NCI-H128 (cell line): ENCODE measurements around the gene SHLD1.
"Not testable (repeated sequence)": the region's sequence is repeated elsewhere in the genome, so short reads cannot be mapped to it uniquely, and the experiment has no call there.

Source experiments
- DNase-seq: peaks from one replicate; lab custom pipeline; 2025; ENCODE audit not compliant: unreplicated experiment; lab: John Stamatoyannopoulos, UW

SHLD1 gene, protein sequence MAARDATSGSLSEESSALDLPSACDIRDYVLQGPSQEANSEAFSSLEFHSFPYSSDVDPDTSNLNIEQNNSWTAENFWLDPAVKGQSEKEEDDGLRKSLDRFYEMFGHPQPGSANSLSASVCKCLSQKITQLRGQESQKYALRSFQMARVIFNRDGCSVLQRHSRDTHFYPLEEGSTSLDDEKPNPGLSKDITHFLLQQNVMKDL

DNA sequence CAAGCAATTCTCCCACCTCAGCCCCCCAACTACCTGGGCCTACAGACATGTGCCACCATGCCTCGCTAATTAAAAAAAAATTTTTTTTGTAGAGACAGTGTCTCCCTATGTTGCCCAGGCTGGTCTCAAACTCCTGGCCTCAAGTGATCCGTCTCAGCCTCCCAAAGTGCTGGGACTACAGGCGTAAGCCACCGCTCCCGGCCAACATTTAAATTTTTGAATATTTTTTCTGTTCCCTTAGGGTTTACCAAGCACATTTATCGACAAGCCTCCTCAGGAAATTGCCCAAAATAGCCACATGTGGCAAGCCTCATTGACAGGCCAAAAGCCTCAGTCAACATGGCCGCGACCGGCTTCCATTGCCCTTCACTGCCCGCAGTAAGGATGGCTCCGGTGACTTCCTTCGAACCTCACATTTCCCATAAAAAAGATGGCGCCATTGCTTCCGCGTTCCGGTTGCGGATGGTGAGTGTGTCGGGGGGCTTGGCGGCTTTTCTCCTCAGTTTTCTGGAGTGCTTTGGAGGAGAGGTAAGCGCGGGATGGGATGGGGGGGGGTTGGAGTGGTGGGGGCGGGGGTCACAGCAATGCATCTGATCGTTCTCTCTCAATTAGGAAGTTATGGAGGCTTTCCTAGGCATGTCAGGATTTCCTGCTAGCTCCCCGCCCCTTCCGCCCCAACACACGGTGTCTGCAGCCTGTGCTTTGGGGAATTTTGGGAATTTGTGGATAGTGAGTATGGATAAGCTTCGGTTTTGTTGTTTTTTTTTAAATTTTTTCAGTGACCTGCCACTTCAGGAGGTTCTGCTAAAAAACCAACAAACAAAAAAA, at the start of gene SHLD1:
TSS of gene SHLD1 (plus strand) at position 450 of the 828 bp plus-strand sequence. CDS start 22,465 bp downstream, outside the sequence.
- peak; percentile 53 for DNase-seq

- not testable (repeated sequence) for DNase-seq
These were observed 47.9 kb upstream of the SHLD1 start for GRCh38 chr20:5702339-5702738.

DNA sequence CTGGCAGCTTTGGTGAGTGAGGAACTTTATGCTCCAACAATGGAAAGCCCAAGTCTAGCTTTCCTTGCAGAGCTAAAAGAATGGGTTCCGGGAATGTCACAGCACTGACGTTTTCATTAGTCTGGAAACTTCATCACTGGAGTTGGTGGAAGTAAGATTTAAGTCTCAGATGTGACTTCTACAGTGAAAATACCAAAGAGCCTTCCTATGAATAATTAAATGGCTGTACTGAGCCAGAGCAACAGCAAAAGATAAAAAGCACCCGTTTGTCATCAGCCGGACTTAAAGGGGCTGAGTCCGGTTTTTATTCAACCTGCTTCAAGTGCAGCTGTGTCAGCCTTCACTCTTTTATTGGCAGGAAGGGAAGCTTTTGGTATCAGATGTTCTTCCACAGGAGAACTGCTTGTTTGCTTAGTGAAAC, 46.5 kb upstream of the SHLD1 start:
- DNase-seq: no peak

- no peak for DNase-seq
These were observed 44.4 kb upstream of the SHLD1 start for GRCh38 chr20:5705827-5706226.

DNA sequence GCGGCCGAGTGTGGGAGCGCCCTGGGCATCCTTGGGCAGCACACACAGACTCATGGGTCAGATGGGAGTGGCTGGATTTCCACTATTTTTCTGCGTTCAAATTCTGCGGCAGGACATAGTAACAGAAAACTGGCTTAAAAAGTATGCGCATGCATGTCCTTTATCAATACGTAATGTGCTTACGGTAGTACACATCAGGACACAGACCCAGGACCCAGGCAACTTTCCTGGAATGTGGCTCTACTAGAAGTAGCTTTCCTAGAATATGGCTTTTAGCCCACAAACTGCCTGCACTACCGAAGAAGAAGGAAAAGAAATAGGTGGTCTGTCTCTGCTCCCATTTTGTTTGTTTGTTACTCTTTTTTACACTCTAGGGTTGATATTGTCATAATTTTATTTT, 43.4 kb upstream of the SHLD1 start:
- DNase-seq: no peak

- DNase-seq: no peak
These were observed 39.6 kb upstream of the SHLD1 start for GRCh38 chr20:5710551-5710950.

DNA sequence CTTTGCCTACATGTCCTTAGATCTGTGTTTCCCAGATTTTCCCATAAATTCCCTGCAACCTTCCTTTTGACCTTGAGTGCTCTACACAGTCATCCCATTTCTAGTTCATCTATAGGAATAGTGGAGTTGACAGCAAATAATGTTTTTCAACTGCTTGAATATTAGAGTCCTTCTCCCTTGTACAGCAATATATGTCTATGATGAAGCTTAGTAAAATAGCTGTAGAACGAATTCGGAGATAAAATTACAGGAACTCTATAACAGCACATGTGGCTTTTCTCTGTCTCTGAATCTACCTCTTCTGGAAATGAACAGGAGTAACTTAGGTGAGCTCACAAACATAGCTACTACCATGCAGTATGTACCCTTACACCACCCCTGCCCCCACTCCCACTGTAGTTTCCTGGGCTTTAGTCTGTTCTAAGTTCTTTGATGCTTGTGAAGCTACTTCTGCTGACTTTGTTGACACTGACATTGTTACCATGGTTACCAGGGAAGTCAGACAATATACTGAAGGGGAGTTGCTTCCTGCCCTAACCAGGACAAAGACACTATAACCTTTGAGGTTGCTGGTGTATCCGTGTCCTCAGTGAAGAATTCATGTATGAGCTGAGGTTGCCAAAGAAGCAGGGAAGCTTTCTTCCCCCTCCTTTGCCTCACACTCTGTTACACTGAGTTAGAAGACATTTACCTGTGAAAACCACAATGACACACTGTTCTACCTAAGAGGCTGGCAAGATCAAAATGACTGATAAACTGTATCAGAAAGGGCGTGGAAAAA, 35.8 kb upstream of the SHLD1 start:
- DNase-seq: no peak

GRCh38 chr20:5715071-5715841, 34.9 kb upstream of the SHLD1 start:
- DNase-seq: no peak

DNA sequence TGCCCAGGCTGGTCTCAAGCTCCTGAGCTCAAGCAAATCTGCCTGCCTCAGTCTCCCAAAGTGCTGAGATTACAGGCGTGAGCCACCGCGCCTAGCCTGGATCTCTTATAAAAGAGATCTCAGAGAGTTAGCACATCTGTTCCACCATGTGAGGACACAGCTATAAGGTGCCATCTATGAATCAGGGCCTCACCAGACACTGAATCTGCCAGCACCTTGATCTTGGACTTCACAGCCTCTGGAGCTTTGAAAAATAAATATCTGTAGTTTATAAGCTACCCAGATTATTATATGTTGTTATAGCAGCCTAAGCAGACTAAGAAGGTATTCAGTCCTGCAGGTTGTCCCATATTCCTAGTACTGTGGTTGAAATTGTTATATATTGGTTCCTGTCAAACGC, 33.2 kb upstream of the SHLD1 start:
- no peak for DNase-seq

GRCh38 chr20:5718896-5719595, 31.2 kb upstream of the SHLD1 start:
- no peak for DNase-seq

GRCh38 chr20:5719861-5720403, 30.3 kb upstream of the SHLD1 start:
- no peak for DNase-seq

DNA sequence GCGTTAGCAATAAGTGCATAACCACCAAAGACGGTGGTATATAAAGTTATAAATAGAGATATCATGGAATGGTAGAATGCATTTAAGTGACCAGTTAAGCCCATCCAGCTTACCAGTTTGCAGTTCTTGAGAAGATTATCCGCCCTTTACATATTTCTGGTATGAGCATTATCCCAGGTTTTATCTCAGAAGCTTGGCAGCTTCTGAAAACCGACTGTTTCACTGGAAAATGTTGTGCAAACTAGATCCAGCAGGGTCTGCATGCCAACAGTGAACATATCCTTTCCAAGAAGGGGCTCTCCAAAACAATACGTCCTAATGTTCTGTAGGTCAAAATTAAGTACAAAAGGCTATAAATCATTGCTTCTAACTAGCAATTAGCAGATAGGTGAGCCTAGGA, 29.5 kb upstream of the SHLD1 start:
- DNase-seq: no peak

DNA sequence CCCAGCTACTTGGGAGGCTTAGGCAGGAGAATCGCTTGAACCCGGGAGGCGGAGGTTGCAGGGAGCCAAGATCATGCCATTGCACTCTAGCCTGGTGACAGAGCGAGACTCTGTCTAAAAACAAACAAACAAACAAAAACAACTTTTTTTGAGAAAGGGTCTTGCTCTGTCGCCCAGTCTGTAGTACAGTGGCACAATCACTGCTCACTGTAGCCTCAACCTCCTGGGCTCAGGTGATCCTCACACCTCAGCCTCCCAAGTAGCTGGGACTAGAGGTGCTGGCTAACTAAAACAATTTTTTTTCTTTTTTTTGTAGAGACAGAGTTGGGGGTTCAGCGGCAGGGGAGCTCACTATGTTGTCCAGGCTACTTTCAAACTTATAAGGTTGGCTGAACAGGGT, 28.8 kb upstream of the SHLD1 start:
- not testable (repeated sequence) for DNase-seq

DNA sequence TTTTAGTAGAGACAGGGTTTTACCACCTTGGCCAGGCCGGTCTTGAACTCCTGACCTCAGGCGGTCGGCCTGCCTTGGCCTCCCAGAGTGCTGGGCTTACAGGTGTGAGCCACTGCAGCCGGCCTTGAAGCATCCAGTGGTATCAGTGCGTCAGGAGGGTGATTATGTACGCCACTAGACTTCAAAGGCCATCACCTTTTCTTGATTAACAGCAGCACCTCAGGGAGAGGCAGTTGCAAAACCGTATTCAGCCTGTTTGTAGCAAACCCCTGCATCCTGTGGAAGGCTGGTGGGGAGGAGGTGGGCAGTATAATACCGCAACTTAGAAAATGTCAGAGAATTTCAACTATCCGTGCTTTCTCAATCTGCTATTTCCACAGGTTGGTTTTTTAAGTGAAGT, 27.3 kb upstream of the SHLD1 start:
- DNase-seq: no peak

- DNase-seq: not testable (repeated sequence)
These were observed 25.1 kb upstream of the SHLD1 start for GRCh38 chr20:5725183-5725463.

DNA sequence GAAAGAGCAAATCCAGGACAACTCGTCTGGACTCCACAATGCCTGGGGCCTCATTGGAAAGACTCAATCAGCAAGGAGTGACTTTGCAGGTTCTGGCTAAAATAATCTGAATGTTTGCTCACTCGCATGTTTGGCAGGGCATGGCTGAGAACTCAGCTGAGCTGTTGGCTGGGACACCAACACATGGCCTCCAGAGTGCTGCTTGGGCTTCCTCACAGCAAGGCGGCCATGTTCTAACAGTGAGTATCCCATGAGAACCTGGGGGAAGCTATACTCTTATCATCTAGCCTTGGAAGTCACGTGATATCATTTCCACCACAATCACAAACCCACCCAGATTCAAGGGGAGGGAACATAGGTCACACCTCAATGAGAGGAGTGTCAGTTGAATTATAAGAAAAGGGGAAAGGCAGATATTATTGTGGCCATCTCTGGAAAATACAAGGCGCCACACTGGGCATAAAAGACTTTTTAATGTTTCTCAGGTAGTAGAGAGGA, 23.1 kb upstream of the SHLD1 start:
- no peak for DNase-seq

DNA sequence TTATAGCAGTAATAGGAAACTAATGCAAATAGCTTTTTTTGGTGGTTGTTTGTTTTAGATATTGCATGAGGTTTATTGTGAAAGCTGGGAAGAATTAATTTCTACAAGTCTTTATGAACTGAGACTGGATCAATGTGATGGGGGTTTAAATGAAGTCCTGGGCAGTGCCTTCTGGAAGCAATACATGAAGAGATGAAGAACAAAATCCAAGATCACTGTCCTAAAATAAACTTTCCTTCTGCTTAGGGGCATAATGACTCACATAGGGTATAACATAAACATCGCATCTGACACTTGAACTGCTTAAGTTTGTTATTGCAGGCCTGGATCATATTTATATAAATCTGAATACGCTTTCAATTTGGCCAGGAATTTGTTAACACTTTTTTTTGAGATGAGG, 20.9 kb upstream of the SHLD1 start:
- DNase-seq: no peak

- no peak for DNase-seq
These were observed 20.1 kb upstream of the SHLD1 start for GRCh38 chr20:5730131-5730530.

GRCh38 chr20:5731753-5732366, 18.3 kb upstream of the SHLD1 start:
- no peak for DNase-seq

DNA sequence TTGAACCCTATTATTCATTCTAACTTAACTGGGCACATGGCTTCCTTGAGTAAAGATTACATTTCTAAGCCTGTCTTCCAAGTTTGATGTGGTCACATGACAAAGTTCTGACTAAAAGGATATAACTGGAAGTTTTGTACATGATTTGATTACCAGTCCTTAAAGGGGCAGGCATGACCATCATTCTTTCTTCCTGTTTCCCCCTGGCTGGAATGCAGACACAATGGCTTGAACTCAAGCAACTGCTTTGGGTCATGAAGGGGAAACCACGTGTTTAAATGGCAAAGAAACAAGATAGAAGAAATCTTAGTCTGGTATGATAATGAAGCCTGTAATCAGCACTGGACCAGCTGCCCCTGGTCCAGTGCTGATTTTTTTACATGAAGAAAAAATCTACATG, 15.6 kb upstream of the SHLD1 start:
- no peak for DNase-seq
